ENCODE results near the gene ZNF513.
A peak's percentile ranks its signal among the peaks of the same experiment; 100 is the strongest.
"Not testable (repeated sequence)": the region's sequence is repeated elsewhere in the genome, so short reads cannot be mapped to it uniquely, and the experiment has no call there.

ZNF513 gene

GRCh38 chr2:27380626-27381545 is at the start of gene ZNF513:
TSS of gene ZNF513 (minus strand) at chr2:27380734. CDS start at chr2:27380526, 208 bp downstream.
- H3K4me3 ChIP-seq (ENCODE audit: low read length), result peak within 1 kb of the TSS; percentile 82
- TF ChIP-seq, protein P1, sequence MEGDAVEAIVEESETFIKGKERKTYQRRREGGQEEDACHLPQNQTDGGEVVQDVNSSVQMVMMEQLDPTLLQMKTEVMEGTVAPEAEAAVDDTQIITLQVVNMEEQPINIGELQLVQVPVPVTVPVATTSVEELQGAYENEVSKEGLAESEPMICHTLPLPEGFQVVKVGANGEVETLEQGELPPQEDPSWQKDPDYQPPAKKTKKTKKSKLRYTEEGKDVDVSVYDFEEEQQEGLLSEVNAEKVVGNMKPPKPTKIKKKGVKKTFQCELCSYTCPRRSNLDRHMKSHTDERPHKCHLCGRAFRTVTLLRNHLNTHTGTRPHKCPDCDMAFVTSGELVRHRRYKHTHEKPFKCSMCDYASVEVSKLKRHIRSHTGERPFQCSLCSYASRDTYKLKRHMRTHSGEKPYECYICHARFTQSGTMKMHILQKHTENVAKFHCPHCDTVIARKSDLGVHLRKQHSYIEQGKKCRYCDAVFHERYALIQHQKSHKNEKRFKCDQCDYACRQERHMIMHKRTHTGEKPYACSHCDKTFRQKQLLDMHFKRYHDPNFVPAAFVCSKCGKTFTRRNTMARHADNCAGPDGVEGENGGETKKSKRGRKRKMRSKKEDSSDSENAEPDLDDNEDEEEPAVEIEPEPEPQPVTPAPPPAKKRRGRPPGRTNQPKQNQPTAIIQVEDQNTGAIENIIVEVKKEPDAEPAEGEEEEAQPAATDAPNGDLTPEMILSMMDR (conservative IDR thresholded peaks at IDR 0.05; ENCODE audit: low read depth, low read length), result no peak
- DNase-seq (ENCODE audit: low read depth), result peak; percentile 77

GRCh38 chr2:27428978-27429541 is 48.5 kb upstream of the ZNF513 start:
- DNase-seq (ENCODE audit: low read depth), result peak; percentile 40
- TF ChIP-seq, protein P1 (conservative IDR thresholded peaks at IDR 0.05; ENCODE audit: low read depth, low read length), result no peak

GRCh38 chr2:27428213-27428977 is 47.9 kb upstream of the ZNF513 start, which contains the start of gene NRBP1:
TSS of gene NRBP1 (plus strand) at chr2:27428631. CDS start at chr2:27433274, 4,643 bp downstream.
- DNase-seq (ENCODE audit: low read depth), result peak; percentile 54
- H3K4me3 ChIP-seq (ENCODE audit: low read length), result peak within 1 kb of the TSS; percentile 90
- TF ChIP-seq, protein P1 (conservative IDR thresholded peaks at IDR 0.05; ENCODE audit: low read depth, low read length), result peak; percentile 5

More at GRCh38 chr2:27428978-27429541, 48.5 kb upstream of the ZNF513 start:
- H3K4me3 ChIP-seq (ENCODE audit: low read length), result peak overlapping the region; percentile 90

DNA sequence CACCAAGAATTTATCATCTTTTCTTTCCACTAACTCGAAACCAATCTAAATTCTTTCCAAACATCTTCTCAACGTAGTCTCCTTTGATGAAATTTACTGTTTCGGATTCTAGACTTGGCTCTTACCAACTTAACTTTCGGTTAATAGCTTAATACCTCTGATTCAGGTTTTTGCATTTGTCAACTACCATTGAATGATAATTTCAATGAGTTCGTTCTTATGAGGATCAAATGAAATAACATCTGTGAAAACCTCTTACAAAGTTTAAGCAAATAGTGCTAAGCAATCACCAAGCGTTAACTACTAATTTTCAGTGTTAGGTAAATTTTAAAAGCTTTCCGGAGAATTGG is 47.3 kb upstream of the ZNF513 start:
- peak overlapping the region; percentile 90 for H3K4me3 ChIP-seq (ENCODE audit: low read length)
- TF ChIP-seq, protein P1 (conservative IDR thresholded peaks at IDR 0.05; ENCODE audit: low read depth, low read length), result no peak

DNA sequence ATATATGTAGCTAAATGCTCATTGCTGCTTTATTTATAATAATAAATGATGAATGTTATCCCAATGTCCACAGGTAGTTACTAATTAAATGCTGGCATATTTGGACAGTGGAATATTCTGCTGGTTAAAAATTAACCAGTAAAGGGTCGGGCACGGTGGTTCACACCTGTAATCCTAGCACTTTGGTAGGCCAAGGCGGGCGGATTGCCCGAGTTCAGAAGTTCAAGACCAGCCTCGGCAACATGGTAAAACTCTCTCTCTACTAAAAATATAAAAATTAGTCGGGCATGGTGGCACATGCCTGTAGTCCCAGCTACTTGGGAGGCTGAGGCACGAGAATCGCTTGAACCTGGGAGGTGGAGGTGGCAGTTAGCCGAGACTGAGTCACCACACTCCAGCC is 44.5 kb upstream of the ZNF513 start:
- H3K4me3 ChIP-seq (ENCODE audit: low read length); DNase-seq (ENCODE audit: low read depth): not testable (repeated sequence)

More for the DNA sequence above, 47.3 kb upstream of the ZNF513 start:
- DNase-seq (ENCODE audit: low read depth), result no peak

GRCh38 chr2:27422958-27423357 is 42.4 kb upstream of the ZNF513 start:
- TF ChIP-seq, protein P1 (conservative IDR thresholded peaks at IDR 0.05; ENCODE audit: low read depth, low read length), result no peak
- H3K4me3 ChIP-seq (ENCODE audit: low read length), result no peak overlapping the region
- DNase-seq (ENCODE audit: low read depth), result no peak

- TF ChIP-seq, protein P1 (conservative IDR thresholded peaks at IDR 0.05; ENCODE audit: low read depth, low read length), result no peak
These were observed 41.2 kb upstream of the ZNF513 start for GRCh38 chr2:27421660-27422250.

More at GRCh38 chr2:27421660-27422250, 41.2 kb upstream of the ZNF513 start:
- no peak overlapping the region for H3K4me3 ChIP-seq (ENCODE audit: low read length)
- no peak for DNase-seq (ENCODE audit: low read depth)
